Measurements from ENCODE around the gene NEURL1B.

NEURL1B gene

GRCh38 chr5:172695232-172696054 is 54.4 kb downstream of the NEURL1B start:
- TF ChIP-seq, protein P1, sequence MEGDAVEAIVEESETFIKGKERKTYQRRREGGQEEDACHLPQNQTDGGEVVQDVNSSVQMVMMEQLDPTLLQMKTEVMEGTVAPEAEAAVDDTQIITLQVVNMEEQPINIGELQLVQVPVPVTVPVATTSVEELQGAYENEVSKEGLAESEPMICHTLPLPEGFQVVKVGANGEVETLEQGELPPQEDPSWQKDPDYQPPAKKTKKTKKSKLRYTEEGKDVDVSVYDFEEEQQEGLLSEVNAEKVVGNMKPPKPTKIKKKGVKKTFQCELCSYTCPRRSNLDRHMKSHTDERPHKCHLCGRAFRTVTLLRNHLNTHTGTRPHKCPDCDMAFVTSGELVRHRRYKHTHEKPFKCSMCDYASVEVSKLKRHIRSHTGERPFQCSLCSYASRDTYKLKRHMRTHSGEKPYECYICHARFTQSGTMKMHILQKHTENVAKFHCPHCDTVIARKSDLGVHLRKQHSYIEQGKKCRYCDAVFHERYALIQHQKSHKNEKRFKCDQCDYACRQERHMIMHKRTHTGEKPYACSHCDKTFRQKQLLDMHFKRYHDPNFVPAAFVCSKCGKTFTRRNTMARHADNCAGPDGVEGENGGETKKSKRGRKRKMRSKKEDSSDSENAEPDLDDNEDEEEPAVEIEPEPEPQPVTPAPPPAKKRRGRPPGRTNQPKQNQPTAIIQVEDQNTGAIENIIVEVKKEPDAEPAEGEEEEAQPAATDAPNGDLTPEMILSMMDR (IDR thresholded peaks at IDR 0.05; ENCODE audit: insufficient read depth, low read depth, low read length, missing control alignments), result no peak
- H3K4me3 ChIP-seq (ENCODE audit: low read length), result no peak overlapping the region
- no peak for DNase-seq (ENCODE audit: low read depth)

- H3K4me3 ChIP-seq (ENCODE audit: low read length), result no peak overlapping the region
- TF ChIP-seq, protein P1 (IDR thresholded peaks at IDR 0.05; ENCODE audit: insufficient read depth, low read depth, low read length, missing control alignments), result no peak
- DNase-seq (ENCODE audit: low read depth), result no peak
Observed at GRCh38 chr5:172696171-172696849, 55.2 kb downstream of the NEURL1B start.

DNA sequence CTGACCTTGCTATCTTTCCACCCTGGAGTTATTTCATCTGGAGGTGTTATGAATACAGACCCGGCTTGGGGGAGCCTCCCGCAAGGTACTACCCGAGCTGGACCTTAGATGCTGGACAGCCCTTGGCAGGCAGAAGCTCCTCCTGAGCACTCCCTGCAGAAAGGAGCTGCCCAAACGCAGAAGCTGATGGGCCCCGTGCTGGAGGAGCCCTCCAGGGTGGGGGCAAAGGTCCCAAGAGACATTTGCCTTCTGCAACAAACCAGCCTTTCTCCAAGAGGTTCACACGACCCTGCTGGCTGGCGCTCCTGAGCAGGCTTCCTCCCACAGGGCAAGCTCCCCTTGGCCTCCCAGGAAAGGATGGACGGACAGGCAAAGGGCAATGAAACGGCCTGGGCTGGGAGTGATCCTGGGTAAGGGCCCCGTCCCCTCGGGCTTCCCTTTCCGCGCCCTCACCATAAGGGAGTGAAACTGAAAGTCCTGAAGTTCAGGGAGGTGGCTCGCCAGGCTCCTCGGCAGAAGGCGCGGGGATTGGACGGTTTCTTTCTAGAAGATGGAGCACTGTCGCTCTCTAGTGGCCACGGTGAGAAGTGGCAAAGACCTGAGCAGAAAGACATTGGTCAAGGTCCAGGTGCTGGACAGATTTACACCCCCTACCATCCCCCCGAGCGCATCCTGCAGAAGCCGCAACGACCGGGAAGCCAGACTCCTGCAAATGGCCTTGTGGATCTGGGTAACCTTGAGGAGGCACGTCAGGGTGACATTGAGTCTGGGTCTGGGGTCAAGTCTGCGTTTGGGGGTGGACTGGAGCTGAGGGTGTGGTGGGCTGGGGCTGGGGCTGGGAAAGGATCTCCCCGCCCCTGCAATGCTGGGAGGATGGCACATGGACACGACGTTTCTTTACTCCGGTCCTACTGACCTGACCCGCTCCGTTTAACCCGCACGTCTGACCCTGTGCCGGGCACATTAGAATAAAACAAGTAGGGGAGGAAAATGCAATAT is 56.4 kb downstream of the NEURL1B start:
- TF ChIP-seq, protein P1 (IDR thresholded peaks at IDR 0.05; ENCODE audit: insufficient read depth, low read depth, low read length, missing control alignments), result peak; percentile 90
- DNase-seq (ENCODE audit: low read depth), result peak; percentile 82
- H3K4me3 ChIP-seq (ENCODE audit: low read length), result peak overlapping the region; percentile 51

DNA sequence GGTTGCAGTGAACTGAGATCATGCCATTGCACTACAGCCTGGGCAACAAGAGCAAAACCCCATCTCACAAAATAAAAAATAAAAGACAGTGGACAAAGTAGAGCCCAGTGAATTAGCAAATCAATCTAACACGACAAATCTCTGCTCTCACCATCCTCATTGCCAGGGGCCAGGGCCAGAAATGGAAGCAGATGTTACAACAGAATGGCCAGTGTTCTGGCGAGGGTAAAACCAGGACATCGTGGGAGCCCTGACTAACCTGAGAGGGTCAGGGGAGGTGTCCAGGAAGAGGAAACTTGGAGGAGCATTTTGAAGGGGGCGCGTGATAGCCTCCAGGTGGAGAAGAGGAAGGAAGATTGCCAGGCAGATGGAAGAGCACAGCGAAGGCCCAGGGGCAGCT is 58.4 kb downstream of the NEURL1B start:
- DNase-seq (ENCODE audit: low read depth), result no peak
- H3K4me3 ChIP-seq (ENCODE audit: low read length), result no peak overlapping the region
- TF ChIP-seq, protein P1 (IDR thresholded peaks at IDR 0.05; ENCODE audit: insufficient read depth, low read depth, low read length, missing control alignments), result no peak

DNA sequence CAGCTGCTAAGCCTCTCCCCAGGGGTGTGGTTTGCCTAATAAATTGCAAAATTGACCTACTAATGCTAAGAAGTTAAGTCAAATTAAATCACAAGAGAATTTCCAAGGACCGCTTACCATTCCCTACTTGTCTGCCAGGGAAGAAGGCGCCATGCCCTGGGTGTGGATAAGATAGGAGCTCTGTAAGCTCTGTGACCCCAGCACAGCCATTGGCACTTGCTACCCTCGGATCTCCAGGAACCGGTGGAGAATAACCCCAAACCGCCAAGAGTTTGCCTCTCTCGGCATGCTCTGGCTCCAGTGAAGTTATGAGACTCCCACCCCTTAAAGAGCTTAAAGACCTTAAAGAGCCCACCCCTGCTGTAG is 58.9 kb downstream of the NEURL1B start:
- TF ChIP-seq, protein P1 (IDR thresholded peaks at IDR 0.05; ENCODE audit: insufficient read depth, low read depth, low read length, missing control alignments), result no peak
- no peak overlapping the region for H3K4me3 ChIP-seq (ENCODE audit: low read length)
- DNase-seq (ENCODE audit: low read depth), result no peak

- TF ChIP-seq, protein P1 (IDR thresholded peaks at IDR 0.05; ENCODE audit: insufficient read depth, low read depth, low read length, missing control alignments), result no peak
- DNase-seq (ENCODE audit: low read depth), result no peak
- H3K4me3 ChIP-seq (ENCODE audit: low read length), result no peak overlapping the region
Observed at GRCh38 chr5:172700365-172701290, 59.6 kb downstream of the NEURL1B start.
